ENCODE measurements around the gene BLMH.

BLMH gene

GRCh38 chr17:30326809-30327208 is 35.1 kb upstream of the BLMH start:
- TF ChIP-seq TAF1 (IDR thresholded peaks at IDR 0.05; ENCODE audit: borderline replicate concordance, insufficient read depth, low read length), result no peak
- no peak for TF ChIP-seq REST (IDR thresholded peaks at IDR 0.05; ENCODE audit: insufficient read depth in 1 of 2, low read depth in 2 of 2, low read length in 2 of 2)
- no peak for TF ChIP-seq POLR2AphosphoS5 (IDR thresholded peaks at IDR 0.05; ENCODE audit: low read depth, low read length)
- TF ChIP-seq SIN3A (IDR thresholded peaks at IDR 0.05; ENCODE audit: borderline replicate concordance, insufficient read depth, low read length), result no peak
- no peak for TF ChIP-seq FOXP2 (optimal IDR thresholded peaks at IDR 0.05; ENCODE audit: borderline replicate concordance, extremely low read depth, extremely low read length, insufficient read depth)

GRCh38 chr17:30324723-30325122 is 33.0 kb upstream of the BLMH start:
- TF ChIP-seq FOXP2 (optimal IDR thresholded peaks at IDR 0.05; ENCODE audit: borderline replicate concordance, extremely low read depth, extremely low read length, insufficient read depth), result no peak
- no peak for TF ChIP-seq TAF1 (IDR thresholded peaks at IDR 0.05; ENCODE audit: borderline replicate concordance, insufficient read depth, low read length)
- TF ChIP-seq POLR2AphosphoS5 (IDR thresholded peaks at IDR 0.05; ENCODE audit: low read depth, low read length), result no peak
- no peak for TF ChIP-seq SIN3A (IDR thresholded peaks at IDR 0.05; ENCODE audit: borderline replicate concordance, insufficient read depth, low read length)
- no peak for TF ChIP-seq REST (IDR thresholded peaks at IDR 0.05; ENCODE audit: insufficient read depth in 1 of 2, low read depth in 2 of 2, low read length in 2 of 2)

GRCh38 chr17:30323895-30324319 is 32.2 kb upstream of the BLMH start:
- peak; percentile 16 for TF ChIP-seq FOXP2 (optimal IDR thresholded peaks at IDR 0.05; ENCODE audit: borderline replicate concordance, extremely low read depth, extremely low read length, insufficient read depth)
- no peak for TF ChIP-seq TAF1 (IDR thresholded peaks at IDR 0.05; ENCODE audit: borderline replicate concordance, insufficient read depth, low read length)

GRCh38 chr17:30323262-30323894 is 31.6 kb upstream of the BLMH start:
- no peak for TF ChIP-seq REST (IDR thresholded peaks at IDR 0.05; ENCODE audit: insufficient read depth in 1 of 2, low read depth in 2 of 2, low read length in 2 of 2)

GRCh38 chr17:30321314-30321713 is 29.6 kb upstream of the BLMH start:
- TF ChIP-seq FOXP2 (optimal IDR thresholded peaks at IDR 0.05; ENCODE audit: borderline replicate concordance, extremely low read depth, extremely low read length, insufficient read depth) (no peak), SIN3A (IDR thresholded peaks at IDR 0.05; ENCODE audit: borderline replicate concordance, insufficient read depth, low read length) (no peak), POLR2AphosphoS5 (IDR thresholded peaks at IDR 0.05; ENCODE audit: low read depth, low read length) (no peak), TAF1 (IDR thresholded peaks at IDR 0.05; ENCODE audit: borderline replicate concordance, insufficient read depth, low read length) (no peak), REST (IDR thresholded peaks at IDR 0.05; ENCODE audit: insufficient read depth in 1 of 2, low read depth in 2 of 2, low read length in 2 of 2) (no peak)

All from PFSK-1 (cell line).